OCI-LY1 (cell line): ENCODE measurements around the gene MRPS6.

Experiments used
- H2AFZ ChIP-seq: fragments of 200-600 bp; sonication (generic), shearing (Covaris generic); 2 replicates; pipeline ENCODE4 v1.6.0; 2014; ENCODE audit warnings: antibody characterized with exemption, mild to moderate bottlenecking, low read length
- H3F3A ChIP-seq: fragments of 200-600 bp; sonication (generic), shearing (Covaris generic); 2 replicates; pipeline ENCODE4 v1.6.0; 2014; ENCODE audit warnings: mild to moderate bottlenecking, antibody characterized with exemption, low read length, moderate library complexity; ENCODE audit not compliant: insufficient read depth
- H3K27ac ChIP-seq: fragments of 200-600 bp; sonication (generic); 2 replicates; pipeline ENCODE4 v1.5.1; 2014; ENCODE audit warnings: low read length, mixed run types, mild to moderate bottlenecking, low read depth; ENCODE audit not compliant: poor library complexity, severe bottlenecking
- H3K27me3 ChIP-seq: fragments of 200-600 bp; sonication (generic); 2 replicates; pipeline ENCODE4 v1.6.0; 2014; ENCODE audit warnings: antibody characterized with exemption, mild to moderate bottlenecking, low read length, moderate library complexity; ENCODE audit not compliant: insufficient read depth
- H3K36me3 ChIP-seq: fragments of 200-600 bp; sonication (generic); 2 replicates; pipeline ENCODE4 v1.6.1; 2014; ENCODE audit warnings: mild to moderate bottlenecking, antibody characterized with exemption, low read length, moderate library complexity, mixed read lengths; ENCODE audit not compliant: insufficient read depth
- H3K4me1 ChIP-seq: fragments of 200-600 bp; sonication (generic); 2 replicates; pipeline ENCODE4 v1.5.1; 2014; ENCODE audit warnings: mild to moderate bottlenecking, low read length, moderate library complexity; ENCODE audit not compliant: insufficient read depth, severe bottlenecking
- H3K4me2 ChIP-seq: fragments of 200-600 bp; sonication (generic), shearing (Covaris generic); 2 replicates; pipeline ENCODE4 v1.6.1; 2014; ENCODE audit warnings: low read length
- H3K4me3 ChIP-seq: fragments of 200-600 bp; sonication (generic); 2 replicates; pipeline ENCODE4 v1.5.1; 2014; ENCODE audit warnings: low read length, low read depth, mild to moderate bottlenecking, mixed read lengths; ENCODE audit not compliant: poor library complexity, severe bottlenecking
- H3K79me2 ChIP-seq: fragments of 200-600 bp; shearing (Covaris generic); 2 replicates; pipeline ENCODE4 v1.6.1; 2016; ENCODE audit warnings: mixed run types, low read length, mixed read lengths; ENCODE audit not compliant: insufficient read depth
- H3K9ac ChIP-seq: fragments of 200-600 bp; sonication (generic), shearing (Covaris generic); 2 replicates; pipeline ENCODE4 v1.6.1; 2014; ENCODE audit warnings: mild to moderate bottlenecking, low read length, mixed read lengths
- H3K9me2 ChIP-seq: fragments of 200-600 bp; sonication (generic), shearing (Covaris generic); 2 replicates; pipeline ENCODE4 v1.6.1; 2014; ENCODE audit warnings: low read depth, mild to moderate bottlenecking, low read length, mixed read lengths
- H3K9me3 ChIP-seq: fragments of 200-600 bp; shearing (Covaris generic); 2 replicates; pipeline ENCODE4 v1.6.1; 2014; ENCODE audit warnings: low read length, mixed read lengths
- H4K20me1 ChIP-seq: fragments of 200-600 bp; sonication (generic), shearing (Covaris generic); 2 replicates; pipeline ENCODE4 v1.6.0; 2016; ENCODE audit warnings: mild to moderate bottlenecking, low read length; ENCODE audit not compliant: insufficient read depth
- CTCF ChIP-seq: fragments of 200-600 bp; sonication (generic), shearing (Covaris generic); IDR thresholded peaks from 2 replicates; pipeline ENCODE4 v1.5.1; 2017; ENCODE audit warnings: mild to moderate bottlenecking, antibody characterized with exemption, low read length, moderate library complexity, mixed read lengths
- EZH2 ChIP-seq: fragments of 200-600 bp; sonication (generic), shearing (Covaris generic); IDR thresholded peaks from 2 replicates; pipeline ENCODE4 v1.8.0; 2017; ENCODE audit warnings: borderline replicate concordance, mixed run types, mild to moderate bottlenecking, antibody characterized with exemption, low read length, moderate library complexity, mixed read lengths

MRPS6 gene

DNA sequence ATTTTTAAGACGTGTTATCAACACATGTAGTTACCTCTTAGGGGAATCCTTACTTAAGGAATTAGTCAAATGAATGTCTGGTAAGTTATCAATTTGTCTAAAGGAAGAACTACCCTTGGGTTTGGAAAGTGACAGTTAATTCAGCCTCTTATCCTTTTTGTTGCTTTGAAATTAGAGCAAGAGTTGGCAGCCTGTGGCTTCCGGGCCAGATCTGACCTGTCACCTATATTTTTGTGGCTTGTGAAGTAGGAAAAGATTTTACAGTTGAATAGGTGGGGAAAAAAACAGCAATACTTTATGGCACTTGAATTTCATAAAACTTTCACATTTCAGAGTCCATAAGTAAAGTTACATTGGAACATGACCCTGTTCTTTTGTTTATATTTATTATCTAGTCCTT lies 5.5 kb downstream of the MRPS6 start:
- Histone ChIP-seq H3K9me3 (no peaks in the 10 kb centered on the region), H3K4me3 (no peak overlapping the region), H2AFZ (no peak overlapping the region), H3K79me2 (peaks cover 98% of the 10 kb centered on the region), H4K20me1 (no peaks in the 10 kb centered on the region), H3K9me2 (no peaks in the 10 kb centered on the region), H3K4me1 (peaks cover 80% of the 10 kb centered on the region), H3K36me3 (peaks cover 87% of the 10 kb centered on the region), H3F3A (no peaks in the 10 kb centered on the region), H3K4me2 (peak overlapping the region; percentile 10; the same call in 1 of the 2 replicates), H3K27ac (no peak overlapping the region), H3K9ac (no peak overlapping the region), H3K27me3 (no peaks in the 10 kb centered on the region)
- TF ChIP-seq EZH2 (no peak), CTCF (no peak)

GRCh38 chr21:34080710-34081109 lies 7.3 kb downstream of the MRPS6 start:
- Histone ChIP-seq H3K79me2 (peaks cover 99% of the 10 kb centered on the region), H2AFZ (no peak overlapping the region), H3K4me1 (peaks cover 67% of the 10 kb centered on the region), H3K4me2 (no peak overlapping the region), H3K4me3 (no peak overlapping the region), H3K9me2 (no peaks in the 10 kb centered on the region), H3K9me3 (no peaks in the 10 kb centered on the region), H3K27me3 (no peaks in the 10 kb centered on the region), H4K20me1 (no peaks in the 10 kb centered on the region), H3F3A (no peaks in the 10 kb centered on the region), H3K9ac (no peak overlapping the region), H3K36me3 (peaks cover 86% of the 10 kb centered on the region), H3K27ac (no peak overlapping the region)
- no peak for TF ChIP-seq EZH2
- no peak for TF ChIP-seq CTCF

- Histone ChIP-seq H3K36me3 (peaks cover 88% of the 10 kb centered on the region), H3K27ac (no peak overlapping the region), H3K4me1 (peaks cover 53% of the 10 kb centered on the region), H4K20me1 (no peaks in the 10 kb centered on the region), H2AFZ (no peak overlapping the region), H3K27me3 (no peaks in the 10 kb centered on the region), H3F3A (no peaks in the 10 kb centered on the region), H3K9ac (no peak overlapping the region), H3K4me2 (no peak overlapping the region), H3K9me2 (no peaks in the 10 kb centered on the region), H3K79me2 (peaks cover 99% of the 10 kb centered on the region), H3K9me3 (no peaks in the 10 kb centered on the region), H3K4me3 (no peak overlapping the region)
- no peak for TF ChIP-seq CTCF
- no peak for TF ChIP-seq EZH2
These were observed 9.4 kb downstream of the MRPS6 start for GRCh38 chr21:34082769-34083168.
